GM12878 (cell line): ENCODE data around the gene HNRNPDL. TPM values are rescaled to one million over a fixed set of nuclear protein-coding genes. Genes with fewer than 3 reads are reported as not detected.

Experiments used
- BHLHE40 ChIP-seq, 2 experiments: fragments of 450-650 bp in 1 of 2; IDR thresholded peaks; 2 replicates each; pipeline ENCODE4 v1.6.1; 2011 to 2017; ENCODE audit warnings: low read depth in 2 of 2, borderline replicate concordance in 1 of 2, improper control_type of control experiment in 1 of 2, low read length in 1 of 2, mild to moderate bottlenecking in 1 of 2
- BMI1 ChIP-seq: fragments of 450-650 bp; IDR thresholded peaks from 2 replicates; pipeline ENCODE4 v1.6.1; 2016; ENCODE audit warnings: mild to moderate bottlenecking, moderate library complexity, borderline replicate concordance
- CHD4 ChIP-seq: fragments of 200-600 bp; sonication (generic); IDR thresholded peaks from 2 replicates; pipeline ENCODE4 v1.6.1; 2016; ENCODE audit warnings: mild to moderate bottlenecking
- HDAC6 ChIP-seq: fragments of 200-600 bp; sonication (generic); IDR thresholded peaks from one replicate; pipeline ENCODE4 v1.8.0; 2017; ENCODE audit warnings: antibody characterized with exemption; ENCODE audit not compliant: unreplicated experiment
- IKZF1 ChIP-seq: fragments of 450-650 bp; conservative IDR thresholded peaks from 2 replicates; pipeline ENCODE4 v1.6.1; 2017; ENCODE audit warnings: antibody characterized with exemption, mild to moderate bottlenecking
- IKZF2 ChIP-seq, 2 experiments: fragments of 450-650 bp; IDR thresholded peaks; 2 replicates each; pipeline ENCODE4 v1.6.1; 2017; ENCODE audit warnings: mild to moderate bottlenecking in 2 of 2, moderate library complexity in 2 of 2
- MEF2A ChIP-seq: IDR thresholded peaks from 2 replicates; pipeline ENCODE4 v1.6.1; 2011; ENCODE audit warnings: low read depth, mild to moderate bottlenecking, low read length, moderate library complexity; ENCODE audit not compliant: insufficient read depth
- MEF2B ChIP-seq: fragments of 450-650 bp; IDR thresholded peaks from 2 replicates; pipeline ENCODE4 v1.6.1; 2018; ENCODE audit warnings: mild to moderate bottlenecking, moderate library complexity; ENCODE audit not compliant: partially characterized antibody, poor library complexity, severe bottlenecking
- MLLT1 ChIP-seq: fragments of 450-650 bp; IDR thresholded peaks from 2 replicates; pipeline ENCODE4 v1.6.1; 2016; ENCODE audit warnings: mild to moderate bottlenecking
- PAX8 ChIP-seq: fragments of 450-650 bp; IDR thresholded peaks from 2 replicates; pipeline ENCODE4 v1.6.1; 2017; ENCODE audit warnings: mild to moderate bottlenecking, moderate library complexity
- PBX3 ChIP-seq: IDR thresholded peaks from 2 replicates; pipeline ENCODE4 v1.6.1; 2011; ENCODE audit warnings: mild to moderate bottlenecking, low read depth, low read length, moderate library complexity; ENCODE audit not compliant: insufficient replicate concordance
- PKNOX1 ChIP-seq: fragments of 450-650 bp; IDR thresholded peaks from 2 replicates; pipeline ENCODE4 v1.6.1; 2016; ENCODE audit warnings: mild to moderate bottlenecking
- PML ChIP-seq: IDR thresholded peaks from 2 replicates; pipeline ENCODE4 v1.6.1; 2012; ENCODE audit warnings: low read length, inconsistent platforms
- RELA ChIP-seq: fragments of 450-650 bp; IDR thresholded peaks from 2 replicates; pipeline ENCODE4 v1.8.0; 2014; ENCODE audit warnings: borderline replicate concordance; ENCODE audit not compliant: partially characterized antibody
- RFX5 ChIP-seq: IDR thresholded peaks from 2 replicates; pipeline ENCODE4 v1.6.1; 2011; ENCODE audit warnings: low read depth, low read length, improper control_type of control experiment
- SKIL ChIP-seq: fragments of 450-650 bp; IDR thresholded peaks from 2 replicates; pipeline ENCODE4 v1.6.1; 2017; ENCODE audit warnings: mild to moderate bottlenecking, low read depth, inconsistent platforms; ENCODE audit not compliant: poor library complexity, severe bottlenecking
- SRF ChIP-seq, 2 experiments: IDR thresholded peaks; 2 replicates each; pipeline ENCODE4 v1.6.1; 2011; ENCODE audit warnings: low read depth in 2 of 2, low read length in 2 of 2, mild to moderate bottlenecking in 1 of 2, moderate library complexity in 1 of 2
- TCF12 ChIP-seq: IDR thresholded peaks from 2 replicates; pipeline ENCODE4 v1.6.1; 2011; ENCODE audit warnings: low read depth, mild to moderate bottlenecking, low read length
- ZBED1 ChIP-seq: IDR thresholded peaks from 2 replicates; pipeline ENCODE4 v1.6.1; 2016; ENCODE audit warnings: borderline replicate concordance
- ZBTB11 ChIP-seq: fragments of 450-650 bp; formaldehyde crosslinking; IDR thresholded peaks from 2 replicates; pipeline ENCODE4 v1.5.0; 2022; ENCODE audit warnings: mild to moderate bottlenecking, missing genetic modification characterization
- polyA plus RNA-seq, 11 experiments: library from polyadenylated mRNA; depleted of rRNA in 4 of 11; unstranded in 6 of 11; stranded (reverse) in 5 of 11; fragments of >200 nt; fragmentation: Nextera tagmentation in 4 of 11; fragmentation: Illumina TruSeq in 1 of 11; extraction: Ambion mirVana in 4 of 11; extraction: Trizol in 1 of 11; gene quantifications; 1 replicate in 1 of 11; 2 replicates in 10 of 11; pipeline versions ENCODE4 v1.2.1 to v1.2.3, GENCODE V29; 2011 to 2016; ENCODE audit warnings: inconsistent platforms in 2 of 11, missing spikeins in 2 of 11, low read depth in 1 of 11
- total RNA-seq, 4 experiments: library from RNA; depleted of rRNA in 3 of 4; stranded (reverse); fragments of >200 nt in 3 of 4; fragmentation: Illumina TruSeq in 1 of 4; extraction: Trizol in 1 of 4; gene quantifications; 2 replicates each; pipeline versions ENCODE4 v1.2.1 to v1.2.3, GENCODE V29; 2013 to 2021

HNRNPDL gene
- total and polyA plus RNA-seq, 10 of the 15 experiments (the other 5 are each of a cell fraction or from before 2014, with no cell fraction given), result 217 to 510 (median 345) TPM

- TF ChIP-seq ZBTB11 (CRISPR knock-in tag) (no peak), MEF2B (no peak), MLLT1 (no peak), CHD4 (no peak), ZBED1 (no peak), PKNOX1 (peak; percentile 92), PML (no peak), MEF2A (no peak), SRF (IDR thresholded peaks at IDR 0.05; ENCODE audit: low read depth in 2 of 2, low read length in 2 of 2) (0 out of 4 replicates have a peak, but pooled peaks of 1 of the 2 experiments have one; percentile 35), PBX3 (peak; percentile 65), RELA (no peak), BMI1 (no peak), HDAC6 (no peak), PAX8 (no peak), IKZF2 (IDR thresholded peaks at IDR 0.05) (0 out of 4 replicates have a peak, but pooled peaks of 1 of the 2 experiments have one; percentile 37), SKIL (no peak), TCF12 (no peak), IKZF1 (peak; percentile 78; the same call in 1 of the 2 replicates), RFX5 (no peak), BHLHE40 (IDR thresholded peaks at IDR 0.05; ENCODE audit: borderline replicate concordance in 1 of 2, low read depth in 2 of 2, low read length in 1 of 2) (peak; percentile 97 to 99)
These were observed at the start of gene HNRNPDL, which contains the start of gene ENOPH1 (continued) for GRCh38 chr4:82430193-82430963.
